ENCODE measurements around the gene NAA80. TPM values are rescaled to one million over a fixed set of nuclear protein-coding genes. Genes with fewer than 3 reads are reported as not detected.

NAA80 gene
- total and polyA plus RNA-seq, 2 of the 13 experiments (the other 11 are each of a cell fraction or from before 2014, with no cell fraction given): 3.4 to 8.7 TPM

- TF ChIP-seq FOXP4 (CRISPR knock-in tag; IDR thresholded peaks at IDR 0.05): peak; percentile 40; the same call in 1 of the 2 replicates
- TF ChIP-seq TCF12 (IDR thresholded peaks at IDR 0.05): no peak
- no peak for TF ChIP-seq TCF12 (CRISPR knock-in tag; IDR thresholded peaks at IDR 0.05)
- TF ChIP-seq MXI1 (IDR thresholded peaks at IDR 0.05; ENCODE audit: borderline replicate concordance, low read depth, low read length): peak; percentile 90; the same call in 1 of the 3 replicates
- peak; percentile 29; the same call in 1 of the 2 replicates for TF ChIP-seq ZNF331 (CRISPR knock-in tag; IDR thresholded peaks at IDR 0.05)
- no peak for TF ChIP-seq CHD4 (IDR thresholded peaks at IDR 0.05; ENCODE audit: borderline replicate concordance, low read length)
- 0 out of 2 replicates have a peak, but pooled peaks have one; percentile 10 for TF ChIP-seq ZC3H13 (CRISPR knock-in tag; IDR thresholded peaks at IDR 0.05)
- peak; percentile 20 for TF ChIP-seq ZNF407 (CRISPR knock-in tag; IDR thresholded peaks at IDR 0.05; ENCODE audit: not compliant biosample characterization)
- TF ChIP-seq ZBTB38 (CRISPR knock-in tag; IDR thresholded peaks at IDR 0.05): peak; percentile 49; the same call in 1 of the 2 replicates
- 0 out of 2 replicates have a peak, but pooled peaks have one; percentile 37 for TF ChIP-seq BRD4 (CRISPR knock-in tag; IDR thresholded peaks at IDR 0.05)
- peak; percentile 95 for TF ChIP-seq HDAC1 (CRISPR knock-in tag; IDR thresholded peaks at IDR 0.05)
- TF ChIP-seq ZNF749 (CRISPR knock-in tag; IDR thresholded peaks at IDR 0.05; ENCODE audit: borderline replicate concordance): no peak
- no peak for TF ChIP-seq ZNF496 (CRISPR knock-in tag; IDR thresholded peaks at IDR 0.05; ENCODE audit: insufficient replicate concordance)
- peak; percentile 87 for TF ChIP-seq ZFY (CRISPR knock-in tag; IDR thresholded peaks at IDR 0.05)
- no peak for TF ChIP-seq ZNF816 (CRISPR knock-in tag; IDR thresholded peaks at IDR 0.05; ENCODE audit: borderline replicate concordance)
- peak; percentile 57; the same call in 1 of the 2 replicates for TF ChIP-seq SIN3B (IDR thresholded peaks at IDR 0.05; ENCODE audit: low read length)
- 0 out of 2 replicates have a peak, but pooled peaks have one; percentile 5 for TF ChIP-seq BRF2 (CRISPR knock-in tag; IDR thresholded peaks at IDR 0.05)
- TF ChIP-seq HNRNPUL1 (IDR thresholded peaks at IDR 0.05; ENCODE audit: low read depth, low read length): no peak
Observed at GRCh38 chr3:50327943-50328691, 28.9 kb upstream of the NAA80 start, which contains the start of gene TUSC2 (continued).
